DOHH2 (cell line): Measurements from ENCODE around the gene LIX1L.

Source experiments
- H3F3A ChIP-seq: fragments of 200-600 bp; sonication (generic), shearing (Covaris generic); 2 replicates; pipeline ENCODE4 v1.6.0; 2016; ENCODE audit warnings: antibody characterized with exemption, mild to moderate bottlenecking; ENCODE audit not compliant: control insufficient read depth, insufficient read depth
- H3K27ac ChIP-seq: fragments of 200-600 bp; sonication (generic); 2 replicates; pipeline ENCODE4 v1.5.1; 2014; ENCODE audit warnings: low read depth, mild to moderate bottlenecking, low read length, moderate library complexity
- H3K27me3 ChIP-seq: fragments of 200-600 bp; sonication (generic); 2 replicates; pipeline ENCODE4 v1.6.1; 2014; ENCODE audit warnings: mild to moderate bottlenecking, low read length, mixed read lengths; ENCODE audit not compliant: control insufficient read depth
- H3K36me3 ChIP-seq: fragments of 200-600 bp; sonication (generic); 2 replicates; pipeline ENCODE4 v1.6.1; 2014; ENCODE audit warnings: mild to moderate bottlenecking, low read length, moderate library complexity, mixed read lengths; ENCODE audit not compliant: control insufficient read depth
- H3K4me1 ChIP-seq: fragments of 200-600 bp; sonication (generic); 2 replicates; pipeline ENCODE4 v1.6.1; 2014; ENCODE audit warnings: mild to moderate bottlenecking, low read length, mixed read lengths; ENCODE audit not compliant: control insufficient read depth
- H3K4me2 ChIP-seq: fragments of 200-600 bp; sonication (generic); 2 replicates; pipeline ENCODE4 v1.6.0; 2014; ENCODE audit warnings: mild to moderate bottlenecking, low read length, moderate library complexity
- H3K4me3 ChIP-seq: fragments of 200-600 bp; sonication (generic); 2 replicates; pipeline ENCODE4 v1.5.1; 2014; ENCODE audit warnings: mild to moderate bottlenecking, low read length, mixed read lengths
- H3K79me2 ChIP-seq: fragments of 200-600 bp; sonication (generic); 2 replicates; pipeline ENCODE4 v1.6.1; 2014; ENCODE audit warnings: mild to moderate bottlenecking, low read length, mixed read lengths; ENCODE audit not compliant: control insufficient read depth
- H3K9me2 ChIP-seq: fragments of 200-600 bp; sonication (generic); replicated peaks from 2 replicates; pipeline ENCODE4 v1.6.1; 2014; ENCODE audit warnings: mild to moderate bottlenecking, low read length, mixed read lengths; ENCODE audit not compliant: control insufficient read depth
- H3K9me3 ChIP-seq: fragments of 200-600 bp; sonication (generic); 2 replicates; pipeline ENCODE4 v1.6.1; 2014; ENCODE audit warnings: antibody characterized with exemption, low read length, mixed read lengths; ENCODE audit not compliant: control insufficient read depth, insufficient read depth
- H4K20me1 ChIP-seq: fragments of 200-600 bp; sonication (generic); 2 replicates; pipeline ENCODE4 v1.6.0; 2014; ENCODE audit warnings: low read depth, mild to moderate bottlenecking, antibody characterized with exemption, low read length, moderate library complexity; ENCODE audit not compliant: control insufficient read depth, insufficient read depth
- CTCF ChIP-seq: fragments of 200-600 bp; sonication (generic); IDR thresholded peaks from one replicate; pipeline ENCODE4 v1.5.1; 2014; ENCODE audit warnings: antibody characterized with exemption, mild to moderate bottlenecking, low read depth, low read length; ENCODE audit not compliant: poor library complexity, severe bottlenecking
- EZH2phosphoT487 ChIP-seq: fragments of 200-600 bp; sonication (generic); IDR thresholded peaks from 2 replicates; pipeline ENCODE4 v1.6.1; 2017; ENCODE audit warnings: borderline replicate concordance, mild to moderate bottlenecking, antibody characterized with exemption, low read length, moderate library complexity, mixed read lengths

Gene LIX1L

GRCh38 chr1:145985129-145985501 is 27.3 kb upstream of the LIX1L start:
- no peaks in the 10 kb centered on the region for H3K9me2 ChIP-seq
- no peak overlapping the region for H3K4me2 ChIP-seq
- peaks cover 8% of the 10 kb centered on the region for H3F3A ChIP-seq
- H3K27me3 ChIP-seq, result no peaks in the 10 kb centered on the region
- no peak overlapping the region for H3K27ac ChIP-seq
- H3K79me2 ChIP-seq, result no peaks in the 10 kb centered on the region
- peaks cover 4% of the 10 kb centered on the region for H3K36me3 ChIP-seq
- no peak overlapping the region for H3K4me3 ChIP-seq
- no peaks in the 10 kb centered on the region for H4K20me1 ChIP-seq
- TF ChIP-seq EZH2phosphoT487 (no peak), CTCF (no peak)
- peaks cover 58% of the 10 kb centered on the region for H3K4me1 ChIP-seq
- H3K9me3 ChIP-seq, result no peaks in the 10 kb centered on the region

GRCh38 chr1:145983960-145984830 is 26.4 kb upstream of the LIX1L start:
- Histone ChIP-seq H3K27ac (no peak overlapping the region), H3F3A (peaks cover 15% of the 10 kb centered on the region), H3K36me3 (peaks cover 4% of the 10 kb centered on the region), H3K4me1 (peaks cover 67% of the 10 kb centered on the region), H3K9me2 (no peaks in the 10 kb centered on the region), H3K79me2 (no peaks in the 10 kb centered on the region), H3K9me3 (no peaks in the 10 kb centered on the region), H4K20me1 (no peaks in the 10 kb centered on the region), H3K27me3 (no peaks in the 10 kb centered on the region), H3K4me2 (no peak overlapping the region), H3K4me3 (no peak overlapping the region)
- TF ChIP-seq CTCF (no peak), EZH2phosphoT487 (no peak)

- peaks cover 69% of the 10 kb centered on the region for H3K4me1 ChIP-seq
- TF ChIP-seq EZH2phosphoT487 (no peak), CTCF (no peak)
- H3K4me2 ChIP-seq, result no peak overlapping the region
Observed at GRCh38 chr1:145983206-145983675, 25.4 kb upstream of the LIX1L start.

More at GRCh38 chr1:145983206-145983675, 25.4 kb upstream of the LIX1L start:
- Histone ChIP-seq H3K36me3 (peaks cover 13% of the 10 kb centered on the region), H3K4me3 (no peak overlapping the region), H3K9me2 (no peaks in the 10 kb centered on the region), H3F3A (peaks cover 23% of the 10 kb centered on the region), H3K27ac (no peak overlapping the region), H4K20me1 (no peaks in the 10 kb centered on the region), H3K79me2 (no peaks in the 10 kb centered on the region), H3K27me3 (no peaks in the 10 kb centered on the region), H3K9me3 (no peaks in the 10 kb centered on the region)
